ENCODE results near the gene KCNMA1. TPM values are rescaled to one million over a fixed set of nuclear protein-coding genes. Genes with fewer than 3 reads are reported as not detected.
A peak's percentile ranks its signal among the peaks of the same experiment; 100 is the strongest.

The KCNMA1 gene
- total RNA-seq, 2 donors from 2014 or later = 23.2 to 44.5 TPM

- Histone ChIP-seq H3K4me3 (no peak overlapping the region), H3K36me3 (no peaks in the 10 kb centered on the region), H3K9ac (ENCODE audit: low read depth in 2 of 2, low read length in 2 of 2) (no peak overlapping the region), H3K9me3 (no peaks in the 10 kb centered on the region), H3K4me1 (no peaks in the 10 kb centered on the region), H3K27ac (no peak overlapping the region), H3K27me3 (no peaks in the 10 kb centered on the region)
- no peak for TF ChIP-seq CTCF (IDR thresholded peaks at IDR 0.05)
- intact Hi-C loops (cut with DNase I) = no loop called here
- DNase-seq = no peak
Observed at GRCh38 chr10:77556990-77557601, 80.5 kb downstream of the KCNMA1 start.

GRCh38 chr10:77555591-77556212 is 81.9 kb downstream of the KCNMA1 start:
- no peak overlapping the region for H3K9ac ChIP-seq (ENCODE audit: low read depth in 2 of 2, low read length in 2 of 2)
- no peak overlapping the region for H3K4me3 ChIP-seq
- H3K27me3 ChIP-seq = no peaks in the 10 kb centered on the region
- peak overlapping the region; percentile 44 for H3K27ac ChIP-seq
- DNase-seq = no peak
- no peak for TF ChIP-seq CTCF (IDR thresholded peaks at IDR 0.05)
- no peaks in the 10 kb centered on the region for H3K4me1 ChIP-seq
- intact Hi-C loops (cut with DNase I) = no loop called here
- H3K9me3 ChIP-seq = no peaks in the 10 kb centered on the region
- no peaks in the 10 kb centered on the region for H3K36me3 ChIP-seq

- H3K9ac ChIP-seq (ENCODE audit: low read depth in 2 of 2, low read length in 2 of 2) = no peak overlapping the region
- DNase-seq = no peak
- no peaks in the 10 kb centered on the region for H3K4me1 ChIP-seq
- no peak overlapping the region for H3K4me3 ChIP-seq
- H3K27me3 ChIP-seq = no peaks in the 10 kb centered on the region
- peak overlapping the region; percentile 44 for H3K27ac ChIP-seq
- H3K36me3 ChIP-seq = no peaks in the 10 kb centered on the region
- H3K9me3 ChIP-seq = no peaks in the 10 kb centered on the region
- no peak for TF ChIP-seq CTCF (IDR thresholded peaks at IDR 0.05)
- intact Hi-C loops (cut with DNase I) = no loop called here
Observed at GRCh38 chr10:77554996-77555397, 82.6 kb downstream of the KCNMA1 start.

GRCh38 chr10:77553966-77554365 is 83.6 kb downstream of the KCNMA1 start:
- H3K36me3 ChIP-seq = no peaks in the 10 kb centered on the region
- TF ChIP-seq CTCF (IDR thresholded peaks at IDR 0.05) = no peak
- H3K27me3 ChIP-seq = no peaks in the 10 kb centered on the region
- H3K27ac ChIP-seq = peak overlapping the region; percentile 22
- H3K9ac ChIP-seq (ENCODE audit: low read depth in 2 of 2, low read length in 2 of 2) = no peak overlapping the region
- intact Hi-C loops (cut with DNase I) = no loop called here
- H3K4me1 ChIP-seq = no peaks in the 10 kb centered on the region
- H3K4me3 ChIP-seq = no peak overlapping the region
- DNase-seq = no peak
- no peaks in the 10 kb centered on the region for H3K9me3 ChIP-seq

GRCh38 chr10:77553311-77553710 is 84.3 kb downstream of the KCNMA1 start:
- DNase-seq = no peak
- Histone ChIP-seq H3K4me3 (no peak overlapping the region), H3K27ac (peak overlapping the region; percentile 22), H3K36me3 (no peaks in the 10 kb centered on the region), H3K9me3 (no peaks in the 10 kb centered on the region), H3K9ac (ENCODE audit: low read depth in 2 of 2, low read length in 2 of 2) (no peak overlapping the region), H3K27me3 (no peaks in the 10 kb centered on the region), H3K4me1 (no peaks in the 10 kb centered on the region)
- TF ChIP-seq CTCF (IDR thresholded peaks at IDR 0.05) = no peak
- intact Hi-C loops (cut with DNase I) = no loop called here
